ENCODE data around the gene CHRM2. TPM values are rescaled to one million over a fixed set of nuclear protein-coding genes. Genes with fewer than 3 reads are reported as not detected.

Gene CHRM2
- total RNA-seq, 1 donor from 2014 or later, result not detected

DNA sequence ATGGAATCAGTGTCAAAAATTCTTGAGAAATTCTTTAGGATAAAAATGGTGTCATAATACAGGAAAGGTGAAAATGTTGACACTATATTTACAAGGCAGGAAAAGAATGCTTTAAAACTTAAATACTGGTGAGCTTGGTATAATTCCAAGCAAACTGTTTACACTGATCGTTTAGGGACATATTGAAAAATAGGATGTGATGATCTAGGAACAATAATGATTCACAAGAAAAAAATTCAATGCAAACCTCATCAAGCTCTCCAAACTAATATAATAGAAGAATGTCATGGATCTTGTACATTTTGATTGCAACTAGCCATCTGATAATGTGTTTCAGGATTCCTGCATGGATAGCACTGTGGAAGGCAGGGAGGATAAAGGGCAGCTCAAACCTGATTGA lies 98.4 kb downstream of the CHRM2 start:
- Mint-ChIP-seq H3K9me3 (no peaks in the 10 kb centered on the region), H3K4me3 (no peak overlapping the region), H3K36me3 (no peaks in the 10 kb centered on the region), H3K27me3 (ENCODE audit: insufficient read depth, low read depth) (no peaks in the 10 kb centered on the region), H3K4me1 (peaks cover 3% of the 10 kb centered on the region), H3K27ac (no peak overlapping the region)
- TF ChIP-seq EZH2phosphoT487 (IDR thresholded peaks at IDR 0.05) (no peak), EZH2 (IDR thresholded peaks at IDR 0.05) (no peak)
- TF ChIP-seq, protein P1, sequence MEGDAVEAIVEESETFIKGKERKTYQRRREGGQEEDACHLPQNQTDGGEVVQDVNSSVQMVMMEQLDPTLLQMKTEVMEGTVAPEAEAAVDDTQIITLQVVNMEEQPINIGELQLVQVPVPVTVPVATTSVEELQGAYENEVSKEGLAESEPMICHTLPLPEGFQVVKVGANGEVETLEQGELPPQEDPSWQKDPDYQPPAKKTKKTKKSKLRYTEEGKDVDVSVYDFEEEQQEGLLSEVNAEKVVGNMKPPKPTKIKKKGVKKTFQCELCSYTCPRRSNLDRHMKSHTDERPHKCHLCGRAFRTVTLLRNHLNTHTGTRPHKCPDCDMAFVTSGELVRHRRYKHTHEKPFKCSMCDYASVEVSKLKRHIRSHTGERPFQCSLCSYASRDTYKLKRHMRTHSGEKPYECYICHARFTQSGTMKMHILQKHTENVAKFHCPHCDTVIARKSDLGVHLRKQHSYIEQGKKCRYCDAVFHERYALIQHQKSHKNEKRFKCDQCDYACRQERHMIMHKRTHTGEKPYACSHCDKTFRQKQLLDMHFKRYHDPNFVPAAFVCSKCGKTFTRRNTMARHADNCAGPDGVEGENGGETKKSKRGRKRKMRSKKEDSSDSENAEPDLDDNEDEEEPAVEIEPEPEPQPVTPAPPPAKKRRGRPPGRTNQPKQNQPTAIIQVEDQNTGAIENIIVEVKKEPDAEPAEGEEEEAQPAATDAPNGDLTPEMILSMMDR (IDR thresholded peaks at IDR 0.05), result no peak
- Histone ChIP-seq H3K4me2 (no peak overlapping the region), H3K79me2 (ENCODE audit: low read depth) (no peaks in the 10 kb centered on the region), H3K36me3 (no peaks in the 10 kb centered on the region), H3K9ac (no peak overlapping the region), H3K27me3 (no peaks in the 10 kb centered on the region), H3K4me3 (no peak overlapping the region), H3K4me1 (peaks cover 8% of the 10 kb centered on the region), H3K9me3 (ENCODE audit: low read depth) (no peaks in the 10 kb centered on the region), H2AFZ (replicated peaks) (no peak overlapping the region), H3K27ac (no peak overlapping the region), H4K20me1 (ENCODE audit: low read depth) (no peaks in the 10 kb centered on the region), H3F3A (ENCODE audit: low read depth) (no peaks in the 10 kb centered on the region)
- DNase-seq (ENCODE audit: low spot score), result no peak

DNA sequence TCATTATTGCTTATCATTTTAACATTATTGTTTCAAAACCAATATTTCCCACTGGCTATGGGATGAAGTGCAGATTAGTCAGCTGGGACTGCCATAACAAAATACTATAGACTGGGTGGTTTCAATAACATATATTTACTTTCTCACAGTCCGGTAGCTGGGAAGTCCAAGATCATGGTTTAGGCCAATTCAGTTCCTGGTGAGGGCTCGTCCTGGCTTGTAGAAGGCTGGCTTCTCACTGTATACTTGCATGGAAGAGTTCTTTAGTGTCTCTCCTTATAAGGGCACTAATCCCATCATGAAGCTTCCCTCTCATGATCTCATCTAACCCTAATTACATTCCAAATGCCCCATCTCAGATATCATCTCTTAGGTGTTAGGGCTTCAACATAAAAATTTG lies 101.3 kb downstream of the CHRM2 start:
- Histone ChIP-seq H3K27ac (no peak overlapping the region), H3K9me3 (ENCODE audit: low read depth) (no peaks in the 10 kb centered on the region), H3K36me3 (no peaks in the 10 kb centered on the region), H4K20me1 (ENCODE audit: low read depth) (no peaks in the 10 kb centered on the region), H3K27me3 (no peaks in the 10 kb centered on the region), H3K79me2 (ENCODE audit: low read depth) (no peaks in the 10 kb centered on the region), H3F3A (ENCODE audit: low read depth) (no peaks in the 10 kb centered on the region), H3K4me2 (no peak overlapping the region), H3K4me1 (no peaks in the 10 kb centered on the region), H3K9ac (no peak overlapping the region), H3K4me3 (no peak overlapping the region), H2AFZ (replicated peaks) (no peak overlapping the region)
- H3K4me1 Mint-ChIP-seq, result no peaks in the 10 kb centered on the region
- H3K27ac Mint-ChIP-seq, result no peak overlapping the region
- no peak overlapping the region for H3K4me3 Mint-ChIP-seq
- peaks cover 2% of the 10 kb centered on the region for H3K9me3 Mint-ChIP-seq
- DNase-seq (ENCODE audit: low spot score), result no peak
- H3K27me3 Mint-ChIP-seq (ENCODE audit: insufficient read depth, low read depth), result no peaks in the 10 kb centered on the region
- TF ChIP-seq, protein P1 (IDR thresholded peaks at IDR 0.05), result no peak
- no peak for TF ChIP-seq EZH2phosphoT487 (IDR thresholded peaks at IDR 0.05)
- TF ChIP-seq EZH2 (IDR thresholded peaks at IDR 0.05), result no peak
- H3K36me3 Mint-ChIP-seq, result peaks cover 2% of the 10 kb centered on the region

DNA sequence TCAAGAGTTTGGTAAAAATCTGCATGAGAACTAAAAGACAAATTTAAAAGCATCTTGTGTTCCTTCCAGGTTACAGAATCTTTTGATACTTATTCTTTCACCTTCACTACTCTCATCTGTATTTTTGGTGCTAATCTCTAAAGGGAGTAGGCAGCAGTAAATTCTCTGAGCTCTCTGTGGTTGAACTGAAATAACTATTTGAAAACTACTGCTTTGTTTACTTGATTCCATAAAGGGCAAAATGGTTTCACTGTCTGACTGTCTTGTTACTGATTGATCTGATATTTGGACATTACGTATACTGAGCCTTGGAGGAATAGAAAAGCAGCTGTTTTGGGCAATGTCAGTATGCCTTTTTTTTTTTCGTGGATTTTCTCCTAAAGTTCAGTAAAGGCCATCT lies 103.3 kb downstream of the CHRM2 start:
- no peaks in the 10 kb centered on the region for H3K9me3 ChIP-seq (ENCODE audit: low read depth)
- no peaks in the 10 kb centered on the region for H4K20me1 ChIP-seq (ENCODE audit: low read depth)
- H3K27me3 ChIP-seq, result no peaks in the 10 kb centered on the region
- H3K9ac ChIP-seq, result no peak overlapping the region
- no peak for DNase-seq (ENCODE audit: low spot score)
- H3K4me3 Mint-ChIP-seq, result no peak overlapping the region
- no peaks in the 10 kb centered on the region for H3K79me2 ChIP-seq (ENCODE audit: low read depth)
- H2AFZ ChIP-seq (replicated peaks), result no peak overlapping the region
- TF ChIP-seq EZH2 (IDR thresholded peaks at IDR 0.05), result no peak
- no peak for TF ChIP-seq EZH2phosphoT487 (IDR thresholded peaks at IDR 0.05)
- TF ChIP-seq, protein P1 (IDR thresholded peaks at IDR 0.05), result no peak
- no peaks in the 10 kb centered on the region for H3K4me1 ChIP-seq
- H3K27ac ChIP-seq, result no peak overlapping the region
- peaks cover 2% of the 10 kb centered on the region for H3K9me3 Mint-ChIP-seq
- no peak overlapping the region for H3K27ac Mint-ChIP-seq
- no peaks in the 10 kb centered on the region for H3K36me3 ChIP-seq
- H3K4me1 Mint-ChIP-seq, result no peaks in the 10 kb centered on the region
- peaks cover 2% of the 10 kb centered on the region for H3K36me3 Mint-ChIP-seq
- no peaks in the 10 kb centered on the region for H3K27me3 Mint-ChIP-seq (ENCODE audit: insufficient read depth, low read depth)
- no peaks in the 10 kb centered on the region for H3F3A ChIP-seq (ENCODE audit: low read depth)
- H3K4me2 ChIP-seq, result no peak overlapping the region
- H3K4me3 ChIP-seq, result no peak overlapping the region
